Activated T-cell treated with anti-CD3 and anti-CD28 coated beads, Interleukin-2, amount 50 U/mL, for 4 hours (primary cell): Measurements from ENCODE around the gene ARHGAP21. TPM values are rescaled to one million over a fixed set of nuclear protein-coding genes. Genes with fewer than 3 reads are reported as not detected.
"Not testable (repeated sequence)": the region's sequence is repeated elsewhere in the genome, so short reads cannot be mapped to it uniquely, and the experiment has no call there.

Experiments used
- ATAC-seq, 2 donors: fragments of 200-7000 bp; cut with Tn5 transposase; one replicate each; pipeline ENCODE4 v1.10.0; 2021
- DNase-seq: peaks from one replicate; pipeline ENCODE4 v3.0.0-alpha.2; 2020
- H3K27me3 Mint-ChIP-seq: one replicate; pipeline ENCODE4 v1.8.0; 2021; ENCODE audit warnings: low read depth, mixed read lengths
- H3K36me3 Mint-ChIP-seq: one replicate; pipeline ENCODE4 v1.8.0; 2022; ENCODE audit warnings: mixed read lengths; ENCODE audit not compliant: insufficient read depth
- H3K4me1 Mint-ChIP-seq: one replicate; pipeline ENCODE4 v1.8.0; 2021; ENCODE audit warnings: low read depth, mixed read lengths
- H3K4me3 Mint-ChIP-seq: one replicate; pipeline ENCODE4 v1.8.0; 2021; ENCODE audit warnings: mild to moderate bottlenecking, moderate library complexity, mixed read lengths
- H3K9me3 Mint-ChIP-seq: one replicate; pipeline ENCODE4 v1.8.0; 2021; ENCODE audit warnings: mixed read lengths
- total RNA-seq, 3 donors: library from RNA; stranded (reverse); gene quantifications; one replicate each; pipeline ENCODE4 v1.2.1, GENCODE V29; 2021

The ARHGAP21 gene
- total RNA-seq, 3 donors from 2014 or later = 11.4 to 15.8 (median 12.7) TPM

GRCh38 chr10:24683554-24683953 is 40.1 kb downstream of the ARHGAP21 start:
- H3K36me3 Mint-ChIP-seq = no peaks in the 10 kb centered on the region
- no peaks in the 10 kb centered on the region for H3K9me3 Mint-ChIP-seq
- H3K4me3 Mint-ChIP-seq = no peak overlapping the region
- DNase-seq (no peak), ATAC-seq (no peak)
- H3K27me3 Mint-ChIP-seq = no peaks in the 10 kb centered on the region
- peaks cover 6% of the 10 kb centered on the region for H3K4me1 Mint-ChIP-seq

DNA sequence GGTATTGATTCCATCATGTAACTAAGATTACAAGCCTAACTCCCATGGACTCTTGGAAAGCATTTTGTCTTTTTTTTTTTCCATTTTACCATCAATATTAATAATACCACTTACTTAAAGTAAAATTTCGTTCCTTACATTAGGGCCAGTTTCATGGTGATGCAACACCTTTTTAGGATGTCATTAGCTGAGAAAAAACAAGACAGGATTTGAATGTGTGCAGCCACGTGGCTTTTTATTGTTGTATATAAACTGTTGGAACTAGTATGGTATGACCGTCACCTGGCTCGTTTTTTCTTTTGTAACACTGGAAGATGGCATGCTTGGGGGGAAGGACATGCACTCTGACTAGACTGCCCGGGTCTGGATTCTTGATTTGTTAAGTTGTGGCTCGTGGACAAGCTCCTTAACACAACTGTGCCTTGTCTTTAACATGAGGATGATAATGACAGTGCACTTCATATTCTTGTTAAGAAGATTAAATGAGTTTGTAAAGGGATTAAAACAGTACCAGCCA is 42.1 kb downstream of the ARHGAP21 start:
- Mint-ChIP-seq H3K4me1 (no peaks in the 10 kb centered on the region), H3K27me3 (no peaks in the 10 kb centered on the region), H3K4me3 (no peak overlapping the region), H3K36me3 (no peaks in the 10 kb centered on the region), H3K9me3 (no peaks in the 10 kb centered on the region)
- ATAC-seq (no peak), DNase-seq (no peak)

GRCh38 chr10:24680647-24681524 is 42.8 kb downstream of the ARHGAP21 start:
- DNase-seq (no peak), ATAC-seq (no peak)
- no peak overlapping the region for H3K4me3 Mint-ChIP-seq
- no peaks in the 10 kb centered on the region for H3K9me3 Mint-ChIP-seq
- no peaks in the 10 kb centered on the region for H3K36me3 Mint-ChIP-seq
- H3K4me1 Mint-ChIP-seq = no peaks in the 10 kb centered on the region
- H3K27me3 Mint-ChIP-seq = no peaks in the 10 kb centered on the region

DNA sequence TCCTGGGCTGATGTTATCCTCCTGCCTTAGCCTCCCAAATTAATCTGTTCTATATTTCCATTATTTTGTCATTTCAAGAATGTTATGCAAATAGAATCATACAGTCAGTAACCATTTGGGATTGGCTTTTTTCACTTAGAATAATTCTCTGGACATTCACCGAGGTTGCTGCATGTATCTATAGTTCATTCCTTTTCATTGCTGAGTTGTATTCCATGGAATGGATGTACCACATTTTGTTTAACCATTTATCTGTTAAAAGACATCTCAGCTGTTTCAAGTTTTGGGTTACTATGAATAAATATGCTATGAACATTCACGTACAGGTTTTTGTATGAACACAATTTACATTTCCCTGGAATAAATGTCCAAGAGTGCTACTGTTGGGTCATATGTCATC is 44.9 kb downstream of the ARHGAP21 start:
- no peaks in the 10 kb centered on the region for H3K27me3 Mint-ChIP-seq
- H3K36me3 Mint-ChIP-seq = no peaks in the 10 kb centered on the region
- H3K4me3 Mint-ChIP-seq = no peak overlapping the region
- no peak for ATAC-seq
- H3K9me3 Mint-ChIP-seq = no peaks in the 10 kb centered on the region
- H3K4me1 Mint-ChIP-seq = peaks cover 6% of the 10 kb centered on the region
- DNase-seq = no peak

GRCh38 chr10:24674892-24675632 is 48.6 kb downstream of the ARHGAP21 start:
- DNase-seq = no peak
- peaks cover 6% of the 10 kb centered on the region for H3K4me1 Mint-ChIP-seq
- ATAC-seq = no peak
- no peaks in the 10 kb centered on the region for H3K9me3 Mint-ChIP-seq
- H3K27me3 Mint-ChIP-seq = no peaks in the 10 kb centered on the region
- no peak overlapping the region for H3K4me3 Mint-ChIP-seq
- H3K36me3 Mint-ChIP-seq = no peaks in the 10 kb centered on the region

DNA sequence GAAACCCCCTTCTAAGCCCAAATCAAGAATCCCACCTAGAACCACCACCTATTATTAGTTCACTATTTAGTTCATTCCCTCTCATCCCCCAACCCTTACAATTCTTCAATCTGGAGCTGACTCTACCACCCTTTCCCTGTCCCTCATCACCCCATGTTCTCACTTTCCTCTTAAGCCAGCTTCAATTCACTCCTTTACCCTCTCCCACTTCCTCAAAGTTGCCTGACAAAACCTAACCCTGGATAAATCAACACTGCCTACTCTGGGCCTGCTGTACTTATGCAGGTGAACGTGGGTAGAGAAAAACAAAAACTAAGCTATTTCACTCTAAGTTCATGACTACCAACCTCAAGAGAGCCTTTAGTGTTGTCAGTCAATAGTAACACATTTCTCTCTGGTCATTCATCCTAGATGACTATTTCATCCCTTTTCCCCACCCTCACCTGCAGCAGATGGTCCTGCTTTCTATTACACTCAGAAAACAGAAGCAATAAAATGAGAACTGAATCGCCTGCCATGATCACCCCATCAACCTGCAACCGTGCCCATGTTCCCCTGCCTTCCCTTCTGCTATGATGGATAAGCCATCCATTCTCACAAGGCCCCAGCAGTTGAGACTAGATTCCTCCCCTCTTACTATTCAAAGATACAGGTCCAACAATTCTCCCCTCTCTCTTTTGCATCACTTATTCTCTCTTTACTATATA is 52.6 kb downstream of the ARHGAP21 start:
- peaks cover 2% of the 10 kb centered on the region for H3K36me3 Mint-ChIP-seq
- ATAC-seq (no peak), DNase-seq (no peak)
- H3K4me3 Mint-ChIP-seq = no peak overlapping the region
- H3K27me3 Mint-ChIP-seq = no peaks in the 10 kb centered on the region
- peaks cover 6% of the 10 kb centered on the region for H3K4me1 Mint-ChIP-seq
- H3K9me3 Mint-ChIP-seq = no peaks in the 10 kb centered on the region

DNA sequence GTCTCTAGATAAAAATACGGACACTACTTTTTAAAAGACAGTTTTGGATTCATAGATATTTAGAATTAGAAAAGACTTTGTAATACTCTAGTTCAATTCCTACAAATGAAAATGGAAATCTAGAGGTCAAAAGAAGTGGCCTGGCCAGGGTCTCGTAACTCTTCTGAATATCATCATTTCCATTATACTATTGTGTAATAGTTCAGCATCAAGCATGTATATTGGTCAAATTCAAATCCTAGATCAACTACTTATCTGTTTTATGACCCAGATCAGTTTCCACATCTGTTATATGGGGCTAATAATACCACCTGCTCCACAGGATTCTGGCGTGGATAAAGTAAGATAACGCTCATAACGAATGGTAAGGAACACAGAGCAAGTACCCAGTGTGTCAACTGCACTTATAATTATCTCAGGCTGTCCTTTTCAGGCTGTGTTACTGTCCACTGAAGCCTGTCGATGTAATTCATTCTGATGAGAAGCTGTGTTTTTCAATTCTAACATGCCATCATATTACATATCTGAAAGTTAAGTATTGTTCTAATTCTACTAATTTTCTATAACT is 54.3 kb downstream of the ARHGAP21 start:
- ATAC-seq = no peak
- Mint-ChIP-seq H3K36me3 (peaks cover 4% of the 10 kb centered on the region), H3K9me3 (no peaks in the 10 kb centered on the region), H3K27me3 (no peaks in the 10 kb centered on the region), H3K4me3 (no peak overlapping the region), H3K4me1 (no peaks in the 10 kb centered on the region)
- no peak for DNase-seq

GRCh38 chr10:24668247-24668646 is 55.4 kb downstream of the ARHGAP21 start:
- Mint-ChIP-seq H3K4me3 (no peak overlapping the region), H3K9me3 (no peaks in the 10 kb centered on the region), H3K27me3 (no peaks in the 10 kb centered on the region), H3K36me3 (peaks cover 4% of the 10 kb centered on the region), H3K4me1 (no peaks in the 10 kb centered on the region)
- no peak for DNase-seq
- no peak for ATAC-seq

DNA sequence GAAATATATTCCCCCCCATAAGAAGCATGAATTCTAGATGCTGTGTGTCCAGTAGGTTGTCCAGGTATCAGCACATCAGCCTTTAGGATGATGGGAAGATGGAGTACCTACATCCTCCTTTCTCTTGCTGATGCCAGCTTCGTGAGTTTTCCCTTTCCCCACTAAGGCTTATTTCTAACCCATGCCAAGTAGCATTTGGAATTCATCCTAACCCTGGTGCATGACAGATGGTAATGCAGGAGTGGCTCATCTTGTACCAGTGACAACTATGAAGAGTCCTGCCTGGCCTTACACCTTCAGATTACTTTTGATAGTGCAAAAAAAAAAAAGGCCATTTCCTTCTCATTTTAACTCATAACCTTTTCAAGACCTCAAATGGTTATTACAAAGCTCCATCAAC is 58.7 kb downstream of the ARHGAP21 start:
- H3K9me3 Mint-ChIP-seq = no peaks in the 10 kb centered on the region
- H3K27me3 Mint-ChIP-seq = no peaks in the 10 kb centered on the region
- no peaks in the 10 kb centered on the region for H3K4me1 Mint-ChIP-seq
- no peak for ATAC-seq
- H3K4me3 Mint-ChIP-seq = no peak overlapping the region
- DNase-seq = no peak
- H3K36me3 Mint-ChIP-seq = peaks cover 4% of the 10 kb centered on the region

DNA sequence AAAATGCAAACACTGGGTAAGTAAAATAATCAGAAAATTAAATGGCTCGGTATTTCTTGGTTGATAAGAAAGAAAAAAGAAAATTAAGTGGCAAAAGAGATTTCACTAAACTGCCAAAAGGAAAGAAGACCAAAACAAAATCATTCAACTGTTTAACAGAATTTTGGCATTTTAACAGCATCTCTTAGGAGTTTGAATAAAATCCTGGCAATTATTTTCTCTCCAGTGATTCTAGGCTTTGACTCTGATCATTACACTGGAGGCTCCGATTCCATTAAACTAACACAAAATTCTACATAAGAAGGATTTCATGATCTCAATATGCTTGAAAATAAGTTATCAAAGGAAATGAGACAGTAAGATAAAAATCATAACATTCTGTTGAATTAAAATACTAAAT is 62.3 kb downstream of the ARHGAP21 start:
- no peak for ATAC-seq

GRCh38 chr10:24658319-24658718 is 65.4 kb downstream of the ARHGAP21 start:
- H3K36me3 Mint-ChIP-seq, ATAC-seq, H3K9me3 Mint-ChIP-seq, H3K27me3 Mint-ChIP-seq, DNase-seq, H3K4me1 Mint-ChIP-seq, H3K4me3 Mint-ChIP-seq: not testable (repeated sequence)

More for the DNA sequence above, 62.3 kb downstream of the ARHGAP21 start:
- no peak overlapping the region for H3K4me3 Mint-ChIP-seq
- no peaks in the 10 kb centered on the region for H3K9me3 Mint-ChIP-seq
- H3K27me3 Mint-ChIP-seq = no peaks in the 10 kb centered on the region
- H3K4me1 Mint-ChIP-seq = no peaks in the 10 kb centered on the region
- peaks cover 3% of the 10 kb centered on the region for H3K36me3 Mint-ChIP-seq
- DNase-seq = no peak

DNA sequence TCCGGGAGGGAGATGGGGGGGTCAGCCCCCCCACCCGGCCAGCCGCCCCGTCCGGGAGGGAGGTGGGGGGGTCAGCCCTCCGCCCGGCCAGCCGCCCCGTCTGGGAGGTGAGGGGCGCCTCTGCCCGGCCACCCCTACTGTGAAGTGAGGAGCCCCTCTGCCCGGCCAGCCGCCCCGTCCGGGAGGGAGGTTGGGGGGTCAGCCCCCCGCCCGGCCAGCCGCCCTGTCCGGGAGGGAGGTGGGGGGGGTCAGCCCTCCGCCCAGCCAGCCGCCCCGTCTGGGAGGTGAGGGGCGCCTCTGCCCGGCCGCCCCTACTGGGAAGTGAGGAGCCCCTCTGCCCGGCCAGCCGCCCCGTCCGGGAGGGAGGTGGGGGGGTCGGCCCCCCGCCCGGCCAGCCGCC is 67.4 kb downstream of the ARHGAP21 start:
- not testable (repeated sequence) for H3K4me1 Mint-ChIP-seq, ATAC-seq, H3K27me3 Mint-ChIP-seq, H3K9me3 Mint-ChIP-seq, H3K36me3 Mint-ChIP-seq, H3K4me3 Mint-ChIP-seq, DNase-seq

GRCh38 chr10:24652381-24652957 is 71.2 kb downstream of the ARHGAP21 start:
- ATAC-seq (no peak), DNase-seq (no peak)
- Mint-ChIP-seq H3K36me3 (no peaks in the 10 kb centered on the region), H3K4me3 (no peak overlapping the region), H3K9me3 (no peaks in the 10 kb centered on the region), H3K4me1 (peaks cover 10% of the 10 kb centered on the region), H3K27me3 (no peaks in the 10 kb centered on the region)

- no peaks in the 10 kb centered on the region for H3K9me3 Mint-ChIP-seq
- DNase-seq = no peak
- H3K4me3 Mint-ChIP-seq = no peak overlapping the region
- no peaks in the 10 kb centered on the region for H3K27me3 Mint-ChIP-seq
- no peak for ATAC-seq
- no peaks in the 10 kb centered on the region for H3K36me3 Mint-ChIP-seq
- peaks cover 11% of the 10 kb centered on the region for H3K4me1 Mint-ChIP-seq
Observed at GRCh38 chr10:24651923-24652322, 71.8 kb downstream of the ARHGAP21 start.
